Panc1 (cell line): ENCODE results near the gene TNRC6C. TPM values are rescaled to one million over a fixed set of nuclear protein-coding genes. Genes with fewer than 3 reads are reported as not detected.

Source experiments
- ATAC-seq: fragments of 200-7000 bp; cut with Tn5 transposase; 2 replicates; pipeline ENCODE4 v1.9.1; 2020; ENCODE audit warnings: mild to moderate bottlenecking, moderate library complexity
- BruUV-seq: library from RNA; stranded (reverse); fragments of 400-500 nt; replicated peaks from 2 replicates; lab custom pipeline; 2021; lab: Mats Ljungman, UMichigan
- CTCF ChIA-PET: fragments of 300-600 bp; sonication (Branson Sonifier 250); formaldehyde crosslinking; loops from one replicate; lab custom pipeline; 2022; ENCODE audit warnings: antibody characterized with exemption; lab: Charles Lee
- POLR2A ChIA-PET: fragments of 300-600 bp; sonication (Branson Sonifier 250); formaldehyde crosslinking; loops from one replicate; lab custom pipeline; 2022; ENCODE audit warnings: antibody characterized with exemption; lab: Charles Lee
- DNase-seq: peaks from one replicate; pipeline ENCODE4 v3.0.0-alpha.2; 2010; ENCODE audit warnings: low read depth, low spot score
- H3K27ac ChIP-seq: 2 replicates; pipeline ENCODE4 v1.5.1; 2011; ENCODE audit warnings: mild to moderate bottlenecking, low read length, inconsistent platforms
- H3K27me3 ChIP-seq: fragments of 200-500 bp; sonication (Bioruptor generic); 2 replicates; pipeline ENCODE4 v1.6.0; 2014; ENCODE audit warnings: low read length, inconsistent platforms; ENCODE audit not compliant: control insufficient read depth, insufficient read depth
- H3K36me3 ChIP-seq: fragments of 200-500 bp; sonication (Bioruptor generic); 2 replicates; pipeline ENCODE4 v1.5.1; 2014; ENCODE audit warnings: inconsistent platforms, mild to moderate bottlenecking, low read length, moderate library complexity; ENCODE audit not compliant: control insufficient read depth, insufficient read depth
- H3K4me1 ChIP-seq: 2 replicates; pipeline ENCODE4 v1.5.1; 2011; ENCODE audit warnings: inconsistent platforms, mild to moderate bottlenecking, low read length, moderate library complexity; ENCODE audit not compliant: control insufficient read depth, insufficient read depth
- H3K4me3 ChIP-seq, 2 experiments: 2 replicates each; pipeline ENCODE4 v1.5.1; 2011 to 2012; ENCODE audit warnings: low read depth in 2 of 2, low read length in 2 of 2, mild to moderate bottlenecking in 2 of 2, inconsistent platforms in 1 of 2, moderate library complexity in 1 of 2
- H3K9me3 ChIP-seq: fragments of 200-500 bp; sonication (Bioruptor generic); 2 replicates; pipeline ENCODE4 v1.5.1; 2014; ENCODE audit warnings: low read depth, mild to moderate bottlenecking, inconsistent platforms, low read length, moderate library complexity; ENCODE audit not compliant: control insufficient read depth, insufficient read depth
- POLR2AphosphoS5 ChIP-seq: IDR thresholded peaks from 2 replicates; pipeline ENCODE4 v1.6.1; 2012; ENCODE audit warnings: mild to moderate bottlenecking, low read depth, low read length, moderate library complexity
- SIN3A ChIP-seq: IDR thresholded peaks from 2 replicates; pipeline ENCODE4 v1.6.1; 2012; ENCODE audit warnings: low read depth, mild to moderate bottlenecking, low read length, moderate library complexity, borderline replicate concordance; ENCODE audit not compliant: insufficient read depth
- TCF7L2 ChIP-seq: IDR thresholded peaks from 2 replicates; pipeline ENCODE4 v1.6.1; 2011; ENCODE audit warnings: mild to moderate bottlenecking, low read depth, low read length, inconsistent platforms
- in situ Hi-C: cut with HindIII; loops from 2 replicates; pipeline ENCODE4 v1.10.0; 2016; ENCODE audit warnings: low sequenced_read_pairs, low pct_unique_long_range_greater_than_20kb
- intact Hi-C: fragments of 100-400 bp; cut with micrococcal nuclease; formaldehyde crosslinking; loops from one replicate; pipeline ENCODE4 v1.10.0; 2022; ENCODE audit not compliant: unreplicated experiment
- total RNA-seq: library from RNA; stranded (reverse); gene quantifications from one replicate; pipeline ENCODE4 v1.2.1, GENCODE V29; 2021; ENCODE audit not compliant: unreplicated experiment
- TF ChIP-seq, protein P1 (sequence below): fragments of 450-650 bp; IDR thresholded peaks from 2 replicates; pipeline ENCODE4 v1.5.1; 2017; ENCODE audit warnings: mild to moderate bottlenecking
- TF ChIP-seq, protein P2 (sequence below), 2 experiments: IDR thresholded peaks; 2 replicates each; pipeline ENCODE4 v1.6.1; 2011 to 2012; ENCODE audit warnings: low read depth in 2 of 2, control low read depth in 1 of 2, low read length in 1 of 2, mild to moderate bottlenecking in 1 of 2, moderate library complexity in 1 of 2; ENCODE audit not compliant: insufficient read depth in 1 of 2

Gene TNRC6C
- total RNA-seq, 1 experiment from 2014 or later: 10.1 TPM

DNA sequence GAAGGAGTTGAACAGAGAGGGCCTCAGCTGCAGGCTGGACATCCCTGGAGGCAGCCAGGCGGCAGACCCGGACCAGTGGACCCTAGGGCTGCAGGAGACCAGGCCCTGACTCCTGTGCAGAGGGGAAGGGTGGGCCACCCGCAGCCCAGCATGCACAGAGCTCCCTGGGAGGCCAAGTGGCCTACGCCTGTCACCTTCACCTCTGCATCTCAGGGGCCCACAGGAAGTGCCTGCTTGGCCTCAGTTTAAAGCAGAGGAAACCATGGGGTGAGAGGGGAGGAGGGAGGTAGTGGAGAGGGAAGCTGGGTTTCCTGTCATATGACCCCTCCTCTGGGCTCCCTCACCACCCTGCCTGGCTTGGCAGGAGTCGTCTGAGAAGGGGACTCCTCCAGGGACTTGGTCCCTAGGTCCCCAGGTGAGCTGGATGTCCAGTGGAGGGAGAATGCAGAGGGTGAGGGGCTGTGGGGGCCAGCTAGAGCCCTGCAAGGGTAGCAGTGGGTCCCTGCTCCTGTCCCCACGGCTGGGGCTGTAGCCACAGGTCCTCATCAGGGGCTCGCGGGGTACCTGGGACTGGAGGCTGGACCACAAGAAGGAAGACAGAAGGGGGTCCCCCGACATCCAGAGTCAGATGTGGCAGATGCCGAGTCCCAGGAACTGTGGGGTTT is 172.1 kb downstream of the TNRC6C start, which contains the start of gene TMC8:
TSS of gene TMC8 (plus strand) at position 335 of the 665 bp plus-strand sequence. CDS start 818 bp downstream, outside the sequence.
- in situ Hi-C loops: no loop called here
- POLR2A ChIA-PET: no interaction called here
- TF ChIP-seq, protein P1, sequence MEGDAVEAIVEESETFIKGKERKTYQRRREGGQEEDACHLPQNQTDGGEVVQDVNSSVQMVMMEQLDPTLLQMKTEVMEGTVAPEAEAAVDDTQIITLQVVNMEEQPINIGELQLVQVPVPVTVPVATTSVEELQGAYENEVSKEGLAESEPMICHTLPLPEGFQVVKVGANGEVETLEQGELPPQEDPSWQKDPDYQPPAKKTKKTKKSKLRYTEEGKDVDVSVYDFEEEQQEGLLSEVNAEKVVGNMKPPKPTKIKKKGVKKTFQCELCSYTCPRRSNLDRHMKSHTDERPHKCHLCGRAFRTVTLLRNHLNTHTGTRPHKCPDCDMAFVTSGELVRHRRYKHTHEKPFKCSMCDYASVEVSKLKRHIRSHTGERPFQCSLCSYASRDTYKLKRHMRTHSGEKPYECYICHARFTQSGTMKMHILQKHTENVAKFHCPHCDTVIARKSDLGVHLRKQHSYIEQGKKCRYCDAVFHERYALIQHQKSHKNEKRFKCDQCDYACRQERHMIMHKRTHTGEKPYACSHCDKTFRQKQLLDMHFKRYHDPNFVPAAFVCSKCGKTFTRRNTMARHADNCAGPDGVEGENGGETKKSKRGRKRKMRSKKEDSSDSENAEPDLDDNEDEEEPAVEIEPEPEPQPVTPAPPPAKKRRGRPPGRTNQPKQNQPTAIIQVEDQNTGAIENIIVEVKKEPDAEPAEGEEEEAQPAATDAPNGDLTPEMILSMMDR: no peak
- TF ChIP-seq SIN3A (no peak), TCF7L2 (no peak)
- CTCF ChIA-PET: no interaction called here
- Histone ChIP-seq H3K36me3 (peaks cover 2% of the 10 kb centered on the region; the same call in 1 of the 2 replicates), H3K27ac (no peak within 1 kb of the TSS), H3K9me3 (no peaks in the 10 kb centered on the region), H3K27me3 (no peaks in the 10 kb centered on the region), H3K4me1 (peaks cover 36% of the 10 kb centered on the region), H3K4me3 (no peak within 1 kb of the TSS)
- ATAC-seq: no peak
- BruUV-seq: no TSS peak
- intact Hi-C loops: no loop called here
- no peak for DNase-seq

DNA sequence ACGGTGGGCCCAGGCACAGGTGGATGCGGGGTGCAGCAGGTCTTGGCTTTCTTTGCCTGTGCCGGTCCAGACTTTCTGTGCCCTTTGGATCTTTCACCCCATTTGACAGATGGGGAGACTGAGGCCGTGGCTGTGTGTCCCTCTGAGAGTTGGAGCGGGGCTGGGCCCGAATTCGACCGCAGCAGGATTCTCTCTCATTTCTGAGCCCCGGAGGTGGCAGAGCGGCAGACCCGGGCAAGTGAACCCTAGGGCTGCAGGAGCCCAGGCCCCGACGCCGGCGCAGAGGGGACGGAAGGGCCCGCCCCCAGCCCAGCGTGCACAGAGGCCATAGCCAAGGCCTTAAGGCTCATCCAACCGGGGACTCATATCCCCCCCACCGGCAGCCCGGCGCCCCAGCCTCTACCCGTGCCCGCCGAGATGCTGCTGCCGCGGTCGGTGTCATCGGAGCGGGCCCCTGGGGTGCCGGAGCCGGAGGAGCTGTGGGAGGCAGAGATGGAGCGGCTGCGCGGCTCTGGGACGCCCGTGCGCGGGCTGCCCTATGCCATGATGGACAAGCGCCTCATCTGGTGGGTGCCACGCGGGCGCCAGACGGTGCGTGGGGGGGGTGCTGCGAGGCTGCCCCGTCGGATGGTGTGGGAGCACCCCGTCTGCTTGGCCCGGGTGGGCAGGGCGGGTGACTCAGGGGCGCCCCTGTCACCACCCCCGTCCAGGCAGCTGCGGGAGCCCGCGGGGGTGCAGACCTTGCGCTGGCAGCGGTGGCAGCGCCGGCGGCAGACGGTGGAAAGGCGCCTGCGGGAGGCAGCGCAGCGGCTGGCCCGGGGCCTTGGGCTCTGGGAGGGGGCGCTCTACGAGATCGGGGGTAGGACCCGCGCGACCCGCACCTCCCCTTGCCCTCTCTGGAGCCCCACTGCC is 172.9 kb downstream of the TNRC6C start:
- BruUV-seq: no TSS peak
- CTCF ChIA-PET: interaction anchor here (0.6 to 0.7 kb wide), 2 partner anchors 48 to 118 kb away, joined by 3 to 4 read pairs; no protein-coding TSS in a partner anchor

More for the DNA sequence above, 172.9 kb downstream of the TNRC6C start:
- POLR2A ChIA-PET: no interaction called here
- Histone ChIP-seq H3K9me3 (no peaks in the 10 kb centered on the region), H3K4me1 (peaks cover 31% of the 10 kb centered on the region), H3K4me3 (no peak overlapping the region), H3K36me3 (peaks cover 2% of the 10 kb centered on the region; the same call in 1 of the 2 replicates), H3K27me3 (no peaks in the 10 kb centered on the region), H3K27ac (no peak overlapping the region)
- ATAC-seq: no peak
- in situ Hi-C loops (no loop called here), intact Hi-C loops (no loop called here)
- TF ChIP-seq, protein P1: no peak
- TF ChIP-seq TCF7L2: no peak
- no peak for TF ChIP-seq SIN3A
- TF ChIP-seq, protein P2, sequence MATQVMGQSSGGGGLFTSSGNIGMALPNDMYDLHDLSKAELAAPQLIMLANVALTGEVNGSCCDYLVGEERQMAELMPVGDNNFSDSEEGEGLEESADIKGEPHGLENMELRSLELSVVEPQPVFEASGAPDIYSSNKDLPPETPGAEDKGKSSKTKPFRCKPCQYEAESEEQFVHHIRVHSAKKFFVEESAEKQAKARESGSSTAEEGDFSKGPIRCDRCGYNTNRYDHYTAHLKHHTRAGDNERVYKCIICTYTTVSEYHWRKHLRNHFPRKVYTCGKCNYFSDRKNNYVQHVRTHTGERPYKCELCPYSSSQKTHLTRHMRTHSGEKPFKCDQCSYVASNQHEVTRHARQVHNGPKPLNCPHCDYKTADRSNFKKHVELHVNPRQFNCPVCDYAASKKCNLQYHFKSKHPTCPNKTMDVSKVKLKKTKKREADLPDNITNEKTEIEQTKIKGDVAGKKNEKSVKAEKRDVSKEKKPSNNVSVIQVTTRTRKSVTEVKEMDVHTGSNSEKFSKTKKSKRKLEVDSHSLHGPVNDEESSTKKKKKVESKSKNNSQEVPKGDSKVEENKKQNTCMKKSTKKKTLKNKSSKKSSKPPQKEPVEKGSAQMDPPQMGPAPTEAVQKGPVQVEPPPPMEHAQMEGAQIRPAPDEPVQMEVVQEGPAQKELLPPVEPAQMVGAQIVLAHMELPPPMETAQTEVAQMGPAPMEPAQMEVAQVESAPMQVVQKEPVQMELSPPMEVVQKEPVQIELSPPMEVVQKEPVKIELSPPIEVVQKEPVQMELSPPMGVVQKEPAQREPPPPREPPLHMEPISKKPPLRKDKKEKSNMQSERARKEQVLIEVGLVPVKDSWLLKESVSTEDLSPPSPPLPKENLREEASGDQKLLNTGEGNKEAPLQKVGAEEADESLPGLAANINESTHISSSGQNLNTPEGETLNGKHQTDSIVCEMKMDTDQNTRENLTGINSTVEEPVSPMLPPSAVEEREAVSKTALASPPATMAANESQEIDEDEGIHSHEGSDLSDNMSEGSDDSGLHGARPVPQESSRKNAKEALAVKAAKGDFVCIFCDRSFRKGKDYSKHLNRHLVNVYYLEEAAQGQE (IDR thresholded peaks at IDR 0.05; ENCODE audit: insufficient read depth in 1 of 2, low read depth in 2 of 2, low read length in 1 of 2): no peak
- TF ChIP-seq POLR2AphosphoS5: no peak
- DNase-seq: no peak
